ENCODE measurements around the gene PTEN.

- TF ChIP-seq, protein P1, sequence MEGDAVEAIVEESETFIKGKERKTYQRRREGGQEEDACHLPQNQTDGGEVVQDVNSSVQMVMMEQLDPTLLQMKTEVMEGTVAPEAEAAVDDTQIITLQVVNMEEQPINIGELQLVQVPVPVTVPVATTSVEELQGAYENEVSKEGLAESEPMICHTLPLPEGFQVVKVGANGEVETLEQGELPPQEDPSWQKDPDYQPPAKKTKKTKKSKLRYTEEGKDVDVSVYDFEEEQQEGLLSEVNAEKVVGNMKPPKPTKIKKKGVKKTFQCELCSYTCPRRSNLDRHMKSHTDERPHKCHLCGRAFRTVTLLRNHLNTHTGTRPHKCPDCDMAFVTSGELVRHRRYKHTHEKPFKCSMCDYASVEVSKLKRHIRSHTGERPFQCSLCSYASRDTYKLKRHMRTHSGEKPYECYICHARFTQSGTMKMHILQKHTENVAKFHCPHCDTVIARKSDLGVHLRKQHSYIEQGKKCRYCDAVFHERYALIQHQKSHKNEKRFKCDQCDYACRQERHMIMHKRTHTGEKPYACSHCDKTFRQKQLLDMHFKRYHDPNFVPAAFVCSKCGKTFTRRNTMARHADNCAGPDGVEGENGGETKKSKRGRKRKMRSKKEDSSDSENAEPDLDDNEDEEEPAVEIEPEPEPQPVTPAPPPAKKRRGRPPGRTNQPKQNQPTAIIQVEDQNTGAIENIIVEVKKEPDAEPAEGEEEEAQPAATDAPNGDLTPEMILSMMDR (IDR thresholded peaks at IDR 0.05) = no peak
- TF ChIP-seq ZFX (IDR thresholded peaks at IDR 0.05; ENCODE audit: borderline replicate concordance) = no peak
Observed at GRCh38 chr10:87918254-87918859, 54.9 kb downstream of the PTEN start.

Data from 22Rv1 (cell line).